Activated CD8-positive, alpha-beta memory T cell treated with anti-CD3 and anti-CD28 coated beads, Interleukin-2, amount 50 U/mL, for 24 hours (primary cell): Measurements from ENCODE around the gene PPFIA4.

Experiments used
- DNase-seq: peaks from one replicate; pipeline ENCODE4 v3.0.0-alpha.2; 2020; ENCODE audit errors: extremely low read depth

PPFIA4 gene

DNA sequence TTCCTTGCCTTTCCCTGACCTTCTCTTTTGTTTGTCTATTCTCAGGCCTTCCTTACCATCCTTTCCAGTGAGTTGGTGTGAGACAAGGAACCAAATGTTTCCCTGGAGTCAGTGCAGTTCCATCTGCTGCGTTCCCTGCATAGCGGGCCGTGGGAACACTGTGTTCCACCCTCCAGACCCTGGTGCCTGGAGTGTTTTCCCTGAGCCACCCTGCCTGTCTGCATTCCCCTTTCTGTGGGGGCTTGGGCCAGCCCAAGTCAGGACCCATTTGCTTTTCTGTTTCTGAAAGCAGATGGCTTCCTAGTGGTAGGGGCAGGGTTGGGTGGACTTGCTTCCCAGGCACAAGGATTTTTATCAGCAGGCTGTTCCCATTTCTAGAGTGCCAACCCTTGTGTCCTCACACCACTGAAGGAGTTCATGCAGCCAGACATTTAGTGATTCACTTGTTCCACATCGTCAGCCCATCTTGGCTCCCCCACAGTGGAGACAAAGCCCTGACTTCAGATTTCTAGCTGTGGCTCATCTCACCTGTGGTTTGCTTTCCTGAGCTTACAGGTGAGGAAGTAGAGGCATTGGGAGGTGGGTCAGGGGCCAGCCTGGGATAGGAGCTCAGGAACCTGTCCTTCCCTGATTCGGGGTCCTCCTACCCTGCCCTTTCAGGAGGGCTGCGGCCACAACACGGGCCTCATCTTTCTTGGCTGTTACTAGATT lies 73.7 kb downstream of the PPFIA4 start:
- DNase-seq, result no peak

GRCh38 chr1:203100516-203100869 lies 74.2 kb downstream of the PPFIA4 start:
- no peak for DNase-seq

DNA sequence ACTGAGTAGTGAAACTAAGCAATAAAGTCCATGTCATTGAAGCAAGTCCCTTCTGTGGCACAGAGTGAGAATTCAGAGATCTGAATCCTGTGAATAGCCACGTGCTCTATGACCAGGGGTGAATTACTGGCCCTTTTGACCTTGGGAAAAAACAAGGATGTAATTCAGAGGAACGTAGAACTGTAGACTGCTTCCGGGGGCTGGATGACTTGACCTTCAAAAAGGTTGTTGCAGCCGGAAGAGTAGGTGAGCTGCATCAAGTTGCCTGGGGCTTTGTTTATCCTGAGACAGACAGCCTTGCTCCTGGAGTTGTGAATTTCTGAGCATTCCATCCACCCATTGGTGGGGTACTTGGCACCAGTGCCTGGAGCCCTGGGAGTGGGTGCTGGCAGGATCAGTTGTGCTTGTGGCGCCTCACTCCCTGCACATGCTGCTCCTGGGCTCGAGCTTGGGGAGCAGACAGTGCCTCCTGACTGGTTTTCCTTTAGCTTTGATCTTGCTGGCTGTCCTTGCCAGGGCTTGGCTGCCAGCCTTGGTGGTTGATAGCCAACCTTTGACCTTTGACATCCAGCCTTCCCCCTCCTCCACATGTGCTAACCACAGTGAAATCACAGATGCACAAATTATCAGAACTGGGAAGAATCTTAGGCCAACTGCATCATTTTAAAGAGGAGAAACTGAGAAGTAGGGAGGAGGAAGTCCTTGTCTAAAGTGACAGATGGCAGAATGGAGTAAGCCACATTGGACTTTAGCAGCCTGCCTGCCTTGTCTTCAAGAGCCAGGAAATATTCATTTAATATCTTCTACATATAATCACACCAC lies 75.7 kb downstream of the PPFIA4 start:
- no peak for DNase-seq

DNA sequence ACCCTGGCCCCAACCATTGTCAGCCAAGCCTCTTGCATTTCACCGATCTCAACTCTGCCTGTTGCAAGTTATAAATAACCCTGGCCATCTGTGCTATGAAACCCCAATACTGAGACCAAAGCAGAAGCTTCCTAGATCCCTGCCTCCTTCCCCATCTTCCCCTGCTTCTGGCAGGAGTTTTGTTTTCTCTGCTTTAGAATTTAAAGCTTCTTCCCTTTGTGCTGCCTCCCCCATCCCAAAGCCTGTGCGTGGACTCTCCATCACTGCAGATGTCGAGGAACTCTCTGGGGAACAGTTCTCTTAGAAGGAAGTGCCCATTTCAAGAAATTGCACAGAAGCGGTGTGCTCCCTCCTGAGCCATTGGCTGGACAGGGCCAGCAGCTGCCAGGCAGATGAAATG lies 76.9 kb downstream of the PPFIA4 start:
- no peak for DNase-seq

DNA sequence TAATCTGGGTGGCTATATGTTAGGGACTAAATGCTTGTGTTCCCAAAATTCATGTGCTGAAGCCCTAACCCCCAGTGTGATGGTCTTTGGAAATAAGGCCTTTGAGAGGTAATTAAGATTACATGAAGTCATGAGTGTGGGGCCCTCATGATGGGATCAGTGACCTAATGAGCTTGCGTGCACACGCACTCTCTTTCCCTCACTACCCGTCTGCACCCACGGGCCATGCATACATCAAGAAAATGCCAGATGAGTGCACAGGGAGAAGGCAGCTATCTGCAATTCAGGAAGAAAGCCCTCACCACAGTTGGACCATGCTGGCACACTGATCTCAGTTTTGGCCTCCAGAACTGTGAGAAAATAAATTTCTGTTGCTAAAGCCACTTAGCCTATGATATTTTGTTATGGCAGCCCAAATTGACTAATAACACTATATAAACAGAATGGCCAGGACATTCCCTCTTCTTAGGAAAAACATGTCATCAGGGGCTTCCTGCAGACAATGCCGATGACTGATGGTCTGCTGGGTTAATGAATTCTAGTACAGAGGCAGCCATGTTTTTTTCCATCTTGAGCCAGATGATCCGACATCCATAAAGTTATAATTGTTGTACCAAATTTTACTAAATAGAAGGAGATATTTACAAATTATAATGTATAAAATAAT lies 77.7 kb downstream of the PPFIA4 start:
- DNase-seq, result no peak

DNA sequence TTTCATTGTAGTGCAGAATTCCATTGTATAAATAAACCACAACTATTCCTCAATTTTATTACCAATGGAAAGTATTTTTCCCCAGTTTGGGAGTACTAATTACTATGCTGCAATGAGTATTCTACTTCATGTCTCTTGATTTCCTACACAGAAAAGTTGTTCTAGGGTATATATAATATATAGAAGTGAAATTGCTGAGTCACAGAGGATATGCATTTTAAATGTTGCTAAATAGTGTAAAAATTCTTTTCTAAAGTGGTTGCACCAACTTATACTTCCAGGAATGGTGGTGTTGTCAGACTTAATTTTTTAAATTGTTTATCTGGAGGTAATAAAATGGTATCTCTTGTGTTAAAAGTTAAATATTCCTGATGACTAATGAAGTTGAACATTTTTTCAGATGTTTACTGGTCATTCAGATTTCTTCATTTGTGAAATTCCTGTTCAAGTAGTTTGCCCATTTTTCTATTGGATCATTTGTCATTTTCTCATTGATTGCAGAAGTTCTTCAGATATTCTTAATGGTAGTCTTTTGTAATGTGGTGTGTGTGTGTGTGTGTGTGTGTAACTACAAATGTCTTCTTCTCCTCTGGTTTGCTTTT lies 78.6 kb downstream of the PPFIA4 start:
- DNase-seq, result no peak

DNA sequence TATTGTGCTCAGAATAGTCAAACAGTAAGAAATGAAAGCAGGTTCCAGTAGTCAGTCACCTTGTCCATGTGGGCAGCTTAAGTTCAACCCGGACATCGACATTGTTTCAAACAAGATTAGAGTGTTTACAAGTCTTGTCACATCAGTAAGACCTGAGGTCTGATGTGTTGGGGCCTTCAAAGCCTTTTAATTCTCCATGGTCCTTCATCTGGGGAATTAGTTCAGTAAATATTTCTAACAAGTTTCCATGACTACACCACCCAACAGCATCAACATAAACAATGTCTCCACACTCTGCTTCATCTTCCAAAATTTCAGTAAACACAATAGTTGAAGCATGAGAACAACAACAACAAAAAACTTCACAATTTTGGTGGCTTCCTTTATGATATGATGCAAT lies 86.2 kb downstream of the PPFIA4 start:
- DNase-seq, result no peak

DNA sequence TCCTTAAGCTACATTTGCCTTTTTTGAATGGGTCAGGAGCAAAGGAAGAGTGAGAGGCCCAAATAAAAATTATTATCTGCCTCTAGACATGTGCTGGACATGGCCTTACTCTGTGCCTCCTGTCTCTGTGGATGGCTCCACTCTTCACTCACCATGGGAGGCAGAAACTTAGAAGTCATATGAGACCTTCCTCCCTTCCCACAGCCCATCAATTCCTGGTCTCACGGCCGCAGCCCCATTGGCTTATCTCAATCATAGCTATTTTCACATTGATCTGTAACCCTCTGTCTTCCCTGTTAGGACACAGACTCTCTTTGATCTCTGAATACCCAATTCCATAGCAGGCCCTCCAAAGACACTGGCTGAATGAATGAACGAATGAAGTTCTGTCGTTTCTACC lies 87.0 kb downstream of the PPFIA4 start:
- DNase-seq, result no peak

DNA sequence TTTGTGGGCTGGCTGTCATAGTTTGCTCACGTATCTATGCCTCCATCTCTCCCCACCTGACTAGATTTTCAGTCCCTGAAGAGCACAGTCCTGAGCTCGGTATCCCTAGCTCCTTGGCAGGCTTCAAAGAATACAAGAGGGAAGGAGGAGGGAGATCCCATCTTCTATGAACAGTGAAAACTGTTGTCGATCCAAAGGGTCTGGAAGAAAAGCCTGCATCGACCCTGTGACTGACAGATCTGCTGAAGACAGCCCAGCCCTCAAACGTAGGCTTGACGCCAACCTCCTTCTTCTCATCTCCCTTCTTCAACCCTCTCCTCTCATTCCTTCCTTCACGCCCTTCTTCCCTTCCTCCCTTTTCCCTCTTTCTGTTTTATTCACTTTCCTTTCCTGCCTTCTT lies 87.9 kb downstream of the PPFIA4 start:
- DNase-seq, result no peak

DNA sequence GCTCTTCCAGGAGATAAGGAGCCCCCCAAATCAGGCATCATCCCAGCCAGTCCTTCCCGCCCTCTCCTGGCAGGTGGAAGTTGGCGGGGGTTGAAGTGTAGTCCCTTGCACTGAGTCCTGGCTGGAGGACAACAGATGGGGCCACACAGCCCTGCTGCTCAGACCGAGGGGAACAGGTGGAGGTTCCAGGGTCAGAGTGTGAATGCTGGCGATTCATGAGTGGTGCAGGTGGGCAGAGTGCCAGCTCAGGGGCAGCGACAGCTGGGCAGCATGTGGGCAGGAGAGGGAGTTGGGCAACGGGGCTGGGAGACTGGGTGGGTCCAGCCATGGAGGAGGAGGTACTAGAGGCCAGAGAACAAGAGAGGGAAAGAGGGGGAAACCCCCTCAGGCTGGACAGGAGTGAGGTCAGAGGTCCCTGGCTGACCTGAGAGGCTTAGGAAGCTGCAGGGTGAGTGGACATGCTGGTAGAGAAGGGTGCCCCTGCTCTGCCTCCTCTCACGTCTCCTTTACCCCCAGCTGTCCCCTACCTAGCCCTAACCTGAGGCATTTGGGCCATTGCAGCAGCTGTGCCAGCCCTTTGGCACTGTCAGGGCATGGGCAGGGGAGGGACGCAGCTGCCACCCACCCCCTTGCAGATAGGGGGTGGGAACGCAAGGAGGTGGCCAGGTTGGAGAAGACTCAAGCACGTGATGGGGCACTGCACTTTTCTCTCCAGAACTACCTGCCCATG lies 90.0 kb downstream of the PPFIA4 start:
- DNase-seq, result no peak

DNA sequence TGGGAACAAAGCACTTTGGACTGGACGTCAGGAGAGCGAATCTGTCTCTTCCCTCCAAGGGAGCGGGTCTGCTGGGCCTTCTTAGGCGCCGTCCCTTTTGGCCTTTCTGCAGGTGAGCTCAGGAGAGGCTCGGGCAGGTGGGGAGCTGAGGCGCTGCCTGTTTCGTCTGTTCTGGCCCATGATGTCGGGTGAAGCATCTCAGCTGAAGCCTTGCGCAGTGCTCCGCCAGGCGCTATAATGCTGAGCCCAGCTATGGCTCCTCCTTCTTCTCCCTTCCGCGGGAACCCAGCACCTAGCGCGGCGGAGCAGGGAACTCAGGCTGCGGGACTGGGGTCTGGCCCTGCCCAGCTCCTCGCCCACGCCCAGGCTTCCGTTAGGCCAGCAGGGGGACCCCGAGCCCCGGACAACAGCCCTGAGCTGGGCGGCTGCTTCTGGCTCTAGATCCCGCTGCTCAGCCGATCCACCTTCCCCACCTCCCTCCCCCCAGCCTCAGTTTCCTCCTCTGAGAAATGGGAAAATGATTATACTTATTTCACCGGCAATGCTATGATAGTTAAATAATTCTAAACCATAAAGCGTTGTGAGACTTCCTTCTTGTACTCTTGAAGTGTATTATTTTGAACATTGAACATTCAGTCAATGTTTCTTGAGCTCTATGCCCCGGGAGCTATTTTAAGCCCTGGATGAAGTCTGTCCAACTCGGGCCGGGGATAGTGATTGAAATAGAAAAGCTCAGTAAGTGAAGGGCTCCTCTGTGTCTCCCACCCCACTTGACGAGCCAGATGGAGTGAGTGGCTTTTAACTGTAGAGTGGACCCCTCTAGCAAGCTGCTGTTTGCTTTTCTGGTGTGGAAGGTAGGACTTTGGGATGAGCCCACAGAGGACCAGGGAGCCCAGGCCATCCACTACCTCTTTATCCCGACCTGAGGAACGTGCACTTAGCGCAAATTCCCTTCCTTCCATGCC lies 91.6 kb downstream of the PPFIA4 start:
- DNase-seq, result no peak

GRCh38 chr1:203120325-203121153 lies 94.2 kb downstream of the PPFIA4 start:
- DNase-seq, result no peak

DNA sequence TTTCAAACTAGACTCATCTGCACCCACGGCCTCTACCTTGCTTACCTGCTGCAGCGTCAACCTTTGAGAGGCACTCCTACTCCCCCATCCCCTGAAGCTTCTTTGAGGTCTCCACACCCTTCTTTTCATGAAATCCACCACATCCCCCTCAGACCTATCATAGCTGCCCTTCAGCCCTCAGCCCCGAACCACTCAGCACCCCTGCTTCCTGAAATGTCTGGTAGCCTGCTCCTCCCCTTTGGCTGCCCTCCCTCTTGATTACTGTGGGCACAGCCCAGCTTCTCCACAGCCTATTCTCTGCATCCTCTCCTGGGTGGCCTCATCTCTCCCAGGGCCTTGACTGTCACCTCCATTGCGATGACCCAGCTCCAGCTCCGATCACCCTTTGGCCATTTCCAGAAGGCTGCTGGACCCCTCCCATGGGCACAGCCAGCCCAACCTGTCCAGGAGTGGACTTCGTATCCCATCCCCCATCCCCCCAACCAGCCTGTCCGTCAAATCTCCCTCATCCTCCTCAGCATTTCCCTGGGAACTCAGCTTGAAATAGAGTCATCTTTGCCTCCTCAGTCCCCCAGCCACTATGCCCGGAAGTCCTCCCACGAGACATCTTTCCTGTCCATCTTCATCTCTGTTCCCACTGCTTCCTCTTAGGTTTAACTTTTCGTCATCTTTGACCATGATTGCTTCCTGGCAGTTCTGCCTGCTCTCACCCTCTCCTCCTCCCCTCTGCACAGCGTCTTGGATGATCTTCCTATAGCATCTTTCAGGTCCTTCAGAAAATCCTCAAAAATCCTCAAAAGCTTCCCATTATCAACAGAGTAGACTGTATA lies 95.1 kb downstream of the PPFIA4 start:
- no peak for DNase-seq

GRCh38 chr1:203122159-203122558 lies 95.9 kb downstream of the PPFIA4 start:
- DNase-seq, result no peak

- no peak for DNase-seq
Measured at GRCh38 chr1:203124011-203124410, 97.7 kb downstream of the PPFIA4 start.

GRCh38 chr1:203124546-203125317 lies 98.4 kb downstream of the PPFIA4 start:
- no peak for DNase-seq

GRCh38 chr1:203126151-203126865 lies 100.0 kb downstream of the PPFIA4 start:
- no peak for DNase-seq
